Sigmoid colon (tissue), 4 donors: ENCODE measurements around the gene GATA2.

ENCODE experiments used
- POLR2A ChIP-seq, 2 donors: fragments of 450-650 bp; IDR thresholded peaks; one replicate each; pipeline ENCODE4 v1.6.1; 2016; ENCODE audit warnings: antibody characterized with exemption in 2 of 2, mild to moderate bottlenecking in 2 of 2, moderate library complexity in 2 of 2
- POLR2AphosphoS5 ChIP-seq, 4 donors: sonication (generic); formaldehyde crosslinking; IDR thresholded peaks; one replicate each; pipeline ENCODE4 v1.6.1; 2017; ENCODE audit warnings: antibody characterized with exemption in 4 of 4
- TF ChIP-seq, protein P1 (sequence below), 4 experiments: fragments of 450-650 bp in 3 of 4; fragments of 200-600 bp in 1 of 4; IDR thresholded peaks; one replicate each; pipeline ENCODE4 v1.5.1; 2016 to 2019; ENCODE audit warnings: antibody characterized with exemption in 4 of 4, mild to moderate bottlenecking in 3 of 4, moderate library complexity in 2 of 4

- TF ChIP-seq POLR2A (IDR thresholded peaks at IDR 0.05) (no peak), POLR2AphosphoS5 (IDR thresholded peaks at IDR 0.05) (no peak)
- TF ChIP-seq, protein P1, sequence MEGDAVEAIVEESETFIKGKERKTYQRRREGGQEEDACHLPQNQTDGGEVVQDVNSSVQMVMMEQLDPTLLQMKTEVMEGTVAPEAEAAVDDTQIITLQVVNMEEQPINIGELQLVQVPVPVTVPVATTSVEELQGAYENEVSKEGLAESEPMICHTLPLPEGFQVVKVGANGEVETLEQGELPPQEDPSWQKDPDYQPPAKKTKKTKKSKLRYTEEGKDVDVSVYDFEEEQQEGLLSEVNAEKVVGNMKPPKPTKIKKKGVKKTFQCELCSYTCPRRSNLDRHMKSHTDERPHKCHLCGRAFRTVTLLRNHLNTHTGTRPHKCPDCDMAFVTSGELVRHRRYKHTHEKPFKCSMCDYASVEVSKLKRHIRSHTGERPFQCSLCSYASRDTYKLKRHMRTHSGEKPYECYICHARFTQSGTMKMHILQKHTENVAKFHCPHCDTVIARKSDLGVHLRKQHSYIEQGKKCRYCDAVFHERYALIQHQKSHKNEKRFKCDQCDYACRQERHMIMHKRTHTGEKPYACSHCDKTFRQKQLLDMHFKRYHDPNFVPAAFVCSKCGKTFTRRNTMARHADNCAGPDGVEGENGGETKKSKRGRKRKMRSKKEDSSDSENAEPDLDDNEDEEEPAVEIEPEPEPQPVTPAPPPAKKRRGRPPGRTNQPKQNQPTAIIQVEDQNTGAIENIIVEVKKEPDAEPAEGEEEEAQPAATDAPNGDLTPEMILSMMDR (IDR thresholded peaks at IDR 0.05) = no peak
These were observed 63.2 kb downstream of the GATA2 start for GRCh38 chr3:128429751-128430150.
